Measurements from ENCODE around the gene MGMT.

The MGMT gene

GRCh38 chr10:129697463-129698247 is 230.6 kb downstream of the MGMT start:
- no peak for DNase-seq

- DNase-seq = no peak
Measured at GRCh38 chr10:129699722-129700340, 232.8 kb downstream of the MGMT start.

DNA sequence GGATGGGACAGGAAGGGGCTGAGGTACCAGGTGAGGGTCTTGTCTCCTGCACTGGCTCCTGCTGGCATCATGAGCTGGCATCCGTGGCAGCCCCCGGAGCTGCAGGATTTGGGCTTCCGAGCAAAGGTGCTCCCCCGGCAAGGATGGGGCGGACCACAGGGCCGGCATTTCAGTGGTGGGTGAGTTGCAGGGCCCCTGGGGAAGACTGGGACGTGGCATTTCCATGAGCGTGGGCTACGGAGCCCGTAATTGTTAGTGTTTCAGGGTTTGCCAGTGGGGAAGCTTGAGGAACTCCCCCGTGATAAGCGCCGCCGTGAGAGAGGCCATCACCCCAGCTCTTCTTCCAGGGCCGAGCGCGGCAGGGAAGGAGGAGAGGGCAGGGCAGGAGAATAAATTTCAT is 235.6 kb downstream of the MGMT start:
- DNase-seq = no peak

GRCh38 chr10:129703287-129704137 is 236.5 kb downstream of the MGMT start:
- DNase-seq = no peak

DNA sequence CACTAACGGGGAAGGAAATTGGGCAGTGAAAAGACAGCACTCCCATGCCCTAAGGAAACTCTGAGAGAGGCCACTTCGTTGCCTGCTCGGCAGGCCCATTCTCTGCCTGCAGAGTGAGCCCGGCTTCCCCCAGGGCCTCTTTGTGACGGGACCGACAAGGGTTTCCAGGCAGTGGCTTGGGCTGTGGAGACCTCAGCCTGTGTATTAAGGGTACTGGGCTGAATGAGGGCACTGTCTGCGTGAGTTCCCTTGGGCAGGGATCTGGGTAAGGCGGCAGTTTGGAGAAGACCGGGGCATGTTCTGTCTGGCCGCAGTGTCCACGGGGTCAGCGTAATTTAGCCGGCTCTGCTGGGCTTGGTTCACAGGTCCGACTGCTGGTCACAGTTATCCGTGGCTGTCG is 237.2 kb downstream of the MGMT start:
- DNase-seq = no peak

GRCh38 chr10:129704786-129705525 is 237.9 kb downstream of the MGMT start:
- no peak for DNase-seq

GRCh38 chr10:129705676-129706075 is 238.6 kb downstream of the MGMT start:
- DNase-seq = no peak

- no peak for DNase-seq
Measured at GRCh38 chr10:129706081-129706480, 239.0 kb downstream of the MGMT start.

DNA sequence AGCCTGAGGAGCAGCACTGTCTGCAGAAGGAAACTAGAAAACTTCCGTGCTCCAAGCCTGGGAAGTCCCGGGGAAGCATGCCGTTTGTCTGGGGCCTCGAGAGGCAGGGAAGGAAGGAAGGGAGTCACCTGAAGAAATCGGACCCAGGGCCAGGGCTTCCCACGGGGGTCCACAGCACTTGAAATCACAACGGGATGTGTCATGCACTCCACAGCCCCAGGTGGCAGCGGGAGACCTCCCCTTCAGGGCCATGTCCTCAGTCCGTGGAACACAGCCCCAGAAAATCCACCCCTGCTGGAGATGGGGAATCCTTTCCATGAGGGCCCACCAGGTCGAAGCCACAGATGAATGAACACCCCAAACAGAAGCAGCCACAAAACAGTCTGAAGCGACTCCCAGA is 239.5 kb downstream of the MGMT start:
- no peak for DNase-seq

DNA sequence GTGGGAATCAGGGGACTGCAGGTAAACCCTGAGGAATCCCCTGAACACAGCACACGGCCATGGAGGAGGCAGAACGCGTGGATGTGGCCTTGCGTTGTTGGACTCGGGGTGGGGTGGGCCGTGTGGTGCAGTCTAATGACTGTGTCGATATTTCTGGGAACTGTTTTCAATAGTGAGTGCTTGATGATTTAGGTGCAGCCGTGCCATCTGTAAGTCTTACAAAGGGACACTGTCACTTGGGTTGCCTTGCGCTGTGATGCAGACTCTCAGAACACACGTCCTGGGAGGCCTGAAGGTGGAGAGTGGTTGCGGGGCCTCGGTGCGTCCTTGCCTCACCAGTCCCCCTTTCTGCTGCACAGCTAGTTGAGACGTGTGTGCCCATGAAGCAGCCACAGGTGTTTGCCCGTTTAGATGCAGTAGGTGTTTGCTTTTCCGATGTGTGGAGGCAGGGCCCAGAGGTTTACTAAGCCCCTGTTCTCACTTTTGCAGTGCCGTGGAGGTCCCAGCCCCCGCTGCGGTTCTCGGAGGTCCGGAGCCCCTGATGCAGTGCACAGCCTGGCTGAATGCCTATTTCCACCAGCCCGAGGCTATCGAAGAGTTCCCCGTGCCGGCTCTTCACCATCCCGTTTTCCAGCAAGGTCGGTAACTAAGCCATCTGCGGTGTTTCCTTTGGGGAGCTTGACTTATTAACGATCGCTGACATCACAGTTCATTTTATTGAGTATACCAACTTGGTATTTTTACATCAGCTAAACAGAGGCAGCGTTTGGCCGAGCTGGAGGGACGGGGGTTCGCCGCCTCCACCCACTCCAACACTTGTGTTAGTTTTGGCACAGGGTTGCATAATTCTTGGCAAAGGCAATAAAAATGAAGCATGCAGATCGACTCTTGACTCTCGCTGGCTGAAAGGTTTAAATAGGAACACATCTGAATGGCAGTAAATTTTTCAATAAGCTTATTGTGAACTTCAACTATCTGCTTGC is 240.7 kb downstream of the MGMT start:
- no peak for DNase-seq

DNA sequence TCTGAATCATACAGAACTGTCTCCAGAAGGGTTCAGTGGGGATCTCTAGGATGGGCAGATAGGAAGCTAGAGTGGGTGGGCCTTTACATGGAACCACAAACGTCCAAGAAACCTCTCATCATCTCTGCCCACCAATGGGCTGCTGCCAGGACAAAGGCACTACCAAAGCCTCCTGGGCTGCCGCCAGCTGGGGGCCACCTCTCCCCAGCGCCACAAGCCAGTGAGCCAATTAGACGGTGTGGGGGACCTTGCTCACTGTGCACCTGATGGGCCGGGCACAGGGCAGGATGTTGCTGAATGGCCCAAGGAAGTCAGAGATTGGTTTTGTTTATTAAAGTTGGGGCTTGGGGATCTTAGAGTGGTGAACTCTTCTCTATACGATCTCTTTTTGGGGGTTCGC is 242.1 kb downstream of the MGMT start:
- no peak for DNase-seq

DNA sequence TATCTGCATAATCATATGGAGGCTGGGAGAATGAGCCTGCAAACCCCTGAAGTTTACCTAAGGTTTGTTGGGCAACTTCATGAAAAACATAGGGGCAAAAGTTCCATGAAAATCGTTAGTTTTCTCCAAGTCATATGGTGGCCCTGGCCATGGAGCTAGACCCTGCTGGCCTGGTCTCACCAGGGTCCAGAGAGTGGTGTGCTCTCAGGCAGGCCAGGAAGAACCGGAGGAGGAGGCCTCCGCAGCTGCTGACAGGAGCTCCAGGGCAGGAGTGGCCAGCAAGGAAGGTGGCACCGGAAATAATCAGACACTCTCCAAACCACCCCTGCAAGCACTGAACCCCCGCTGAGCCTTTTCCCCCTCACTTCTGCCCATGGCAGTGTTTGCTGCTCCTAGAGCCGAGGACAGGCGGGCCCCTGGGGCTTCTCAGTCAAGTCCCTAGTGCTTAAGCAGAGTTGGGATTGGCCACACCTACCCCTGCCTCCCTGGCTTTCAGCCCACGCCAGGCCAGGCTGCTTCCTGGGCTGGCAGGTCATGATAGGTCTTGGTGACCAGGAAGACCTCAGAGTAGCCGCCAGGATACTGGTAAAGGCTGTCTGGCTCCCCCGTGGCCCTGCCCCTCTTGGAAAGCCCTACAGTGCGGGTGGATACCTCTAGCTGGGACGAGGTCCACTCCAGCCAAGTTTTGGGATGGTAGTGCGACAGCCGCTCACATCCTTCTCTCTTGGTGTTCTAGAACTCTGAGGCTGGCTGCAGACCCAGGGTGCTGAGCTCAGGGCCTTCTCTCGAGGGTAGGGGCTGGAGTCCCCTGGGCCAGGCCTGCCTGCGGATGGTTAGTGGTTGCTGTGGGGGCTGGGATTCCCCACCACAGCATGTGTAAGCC is 242.8 kb downstream of the MGMT start:
- DNase-seq = no peak

GRCh38 chr10:129710510-129710847 is 243.4 kb downstream of the MGMT start:
- no peak for DNase-seq

GRCh38 chr10:129711291-129711690 is 244.2 kb downstream of the MGMT start:
- no peak for DNase-seq

- DNase-seq = no peak
Measured at GRCh38 chr10:129712000-129712399, 245.0 kb downstream of the MGMT start.

DNA sequence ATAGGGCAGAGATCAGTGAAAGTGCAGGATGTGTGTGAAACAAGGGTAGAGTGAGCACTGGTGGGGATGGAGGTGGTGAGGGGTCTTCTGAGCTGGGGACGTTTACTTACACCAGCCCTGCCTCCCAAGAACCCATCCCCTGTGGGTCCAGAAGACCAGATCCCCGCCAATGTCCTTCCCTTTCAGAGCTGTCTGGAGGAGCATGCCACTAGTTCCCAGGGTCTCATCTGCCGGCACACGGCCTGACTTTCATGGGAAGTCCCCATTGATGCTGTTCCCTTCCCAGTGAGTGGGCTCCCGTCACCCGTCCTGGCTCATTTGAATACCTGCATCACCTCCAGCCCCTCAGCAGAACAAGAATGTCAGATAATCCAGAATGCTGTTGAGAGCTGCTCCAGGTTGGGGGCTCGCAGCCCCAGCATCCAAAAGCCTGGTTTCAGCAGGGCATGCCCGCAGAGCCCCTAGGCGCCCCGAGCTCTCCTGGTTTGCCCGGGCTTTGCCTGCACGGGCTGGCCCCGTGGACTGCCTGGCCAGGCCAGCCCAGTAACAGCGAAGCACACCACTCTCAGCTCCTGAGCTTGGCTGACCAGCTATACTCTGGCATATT is 246.7 kb downstream of the MGMT start:
- no peak for DNase-seq

GRCh38 chr10:129715805-129716204 is 248.8 kb downstream of the MGMT start:
- DNase-seq = no peak

DNA sequence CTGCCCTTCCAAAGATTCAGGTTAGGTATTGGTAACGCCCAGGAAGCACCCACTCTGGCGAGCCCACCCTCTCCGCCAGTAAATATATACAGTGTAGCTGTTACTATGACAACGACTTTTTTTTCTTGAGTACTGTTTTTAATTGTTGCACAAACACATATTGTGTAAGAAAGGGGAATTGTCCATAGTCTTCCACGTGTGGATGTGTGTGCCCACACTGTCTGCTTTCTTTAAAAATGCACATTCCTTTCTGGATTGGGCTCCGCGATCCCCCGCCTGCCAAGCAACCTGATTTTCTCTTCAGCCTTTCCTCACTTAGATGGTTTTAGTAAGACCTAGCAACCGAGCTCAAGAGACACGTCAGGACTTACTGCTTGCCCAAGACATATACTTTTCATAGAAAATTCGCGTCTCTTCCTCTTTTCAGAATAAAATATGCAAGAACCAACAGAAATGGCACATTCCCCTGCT is 249.2 kb downstream of the MGMT start:
- no peak for DNase-seq

DNA sequence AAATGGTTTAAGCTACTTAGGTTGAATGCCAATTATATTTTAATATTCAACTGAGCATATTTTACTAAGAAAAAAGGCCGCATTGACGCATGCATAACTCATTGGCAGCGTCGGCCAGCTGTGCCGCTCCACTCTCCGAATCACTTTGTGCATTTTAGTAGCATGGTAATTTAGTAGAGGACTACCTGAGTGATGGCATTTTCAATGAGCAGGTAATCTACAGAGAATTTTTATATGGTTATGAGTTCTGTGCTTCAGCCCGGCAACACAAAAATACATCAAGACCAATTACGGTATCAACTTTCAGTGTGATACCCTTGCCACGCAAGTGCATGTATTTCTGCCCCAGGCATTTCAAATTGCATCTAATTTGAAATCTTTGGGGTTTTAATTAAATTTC is 249.8 kb downstream of the MGMT start:
- DNase-seq = no peak

DNA sequence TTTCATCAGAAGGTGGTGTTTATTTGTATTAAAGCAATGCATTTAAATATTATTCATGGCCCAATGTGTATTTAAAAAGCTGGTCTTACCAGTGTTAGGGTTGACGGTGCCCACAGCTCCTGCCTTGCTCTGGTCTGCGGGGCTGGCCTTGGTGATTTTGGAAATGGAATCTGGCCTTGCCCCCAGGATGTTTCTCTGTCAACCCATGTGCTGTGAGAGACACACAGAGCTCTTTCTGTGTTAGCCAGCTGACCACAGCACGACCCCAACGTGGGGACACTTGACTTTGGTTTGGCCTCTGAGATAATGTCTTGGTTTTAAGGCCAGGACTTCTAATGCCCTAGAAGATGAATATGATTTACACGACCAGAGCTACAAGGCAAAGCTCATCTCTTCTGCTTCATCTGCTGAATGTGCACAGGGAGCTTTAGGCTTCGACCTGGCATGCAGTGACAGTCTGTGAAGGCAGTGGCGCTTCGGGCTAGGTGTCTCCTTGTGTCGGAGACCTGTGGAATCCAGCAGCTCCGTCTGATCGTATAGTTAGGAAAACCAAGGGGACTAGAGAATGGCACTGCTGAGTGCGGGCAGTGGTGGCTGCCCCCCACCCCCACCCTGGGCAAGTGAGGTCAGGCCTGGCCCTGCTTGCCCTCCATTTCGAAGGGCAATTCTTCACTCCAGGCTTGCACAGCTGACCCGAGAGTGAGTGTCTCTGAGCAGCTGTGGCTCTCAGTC is 250.9 kb downstream of the MGMT start:
- DNase-seq = no peak

Measured in stimulated activated CD4-positive, alpha-beta T cell treated with anti-CD3 and anti-CD28 coated beads, Interleukin-15, amount 100 ng/mL, for 24 hours (primary cell).